NCI-H82 treated with DMSO at 0.1 percent for 48 hours (cell line): ENCODE results near the gene ST3GAL6.

ENCODE experiments used
- DNase-seq: peaks from one replicate; lab custom pipeline; 2025; ENCODE audit not compliant: unreplicated experiment; lab: John Stamatoyannopoulos, UW

The ST3GAL6 gene

GRCh38 chr3:98843266-98843959 lies 80.3 kb downstream of the ST3GAL6 start:
- DNase-seq: no peak
